MM.1S (cell line): ENCODE data around the gene CTXN3.

ENCODE experiments used
- DNase-seq: peaks from one replicate; pipeline ENCODE4 v3.0.0-alpha.2; 2015
- H2AFZ ChIP-seq: fragments of 300-600 bp; sonication (generic); 2 replicates; pipeline ENCODE4 v1.6.0; 2016; ENCODE audit warnings: antibody characterized with exemption, low read length
- H3F3A ChIP-seq: fragments of 300-600 bp; sonication (generic); 2 replicates; pipeline ENCODE4 v1.6.1; 2016; ENCODE audit warnings: mild to moderate bottlenecking, antibody characterized with exemption, low read length, moderate library complexity, mixed read lengths; ENCODE audit not compliant: insufficient read depth
- H3K27ac ChIP-seq: fragments of 300-600 bp; sonication (generic); 2 replicates; pipeline ENCODE4 v1.5.1; 2016; ENCODE audit warnings: mild to moderate bottlenecking, low read length
- H3K27me3 ChIP-seq: fragments of 300-600 bp; sonication (generic); replicated peaks from 2 replicates; pipeline ENCODE4 v1.6.0; 2016; ENCODE audit warnings: low read length; ENCODE audit not compliant: insufficient read depth
- H3K36me3 ChIP-seq: fragments of 300-600 bp; sonication (generic); replicated peaks from 2 replicates; pipeline ENCODE4 v1.6.1; 2016; ENCODE audit warnings: mild to moderate bottlenecking, low read length, mixed read lengths; ENCODE audit not compliant: insufficient read depth
- H3K4me1 ChIP-seq: fragments of 300-600 bp; sonication (generic); 2 replicates; pipeline ENCODE4 v1.6.1; 2016; ENCODE audit warnings: low read length, mixed read lengths
- H3K4me2 ChIP-seq: fragments of 300-600 bp; sonication (generic); 2 replicates; pipeline ENCODE4 v1.6.0; 2016; ENCODE audit warnings: low read depth, low read length
- H3K4me3 ChIP-seq: fragments of 300-600 bp; sonication (generic); 2 replicates; pipeline ENCODE4 v1.5.1; 2016; ENCODE audit warnings: low read length, mixed read lengths
- H3K79me2 ChIP-seq: fragments of 300-600 bp; sonication (generic); 2 replicates; pipeline ENCODE4 v1.6.1; 2016; ENCODE audit warnings: mixed run types, low read length, mixed read lengths
- H3K9ac ChIP-seq: fragments of 300-600 bp; sonication (generic); 2 replicates; pipeline ENCODE4 v1.6.1; 2016; ENCODE audit warnings: low read length, mixed read lengths
- H3K9me2 ChIP-seq: fragments of 300-600 bp; sonication (generic); replicated peaks from 2 replicates; pipeline ENCODE4 v1.6.1; 2016; ENCODE audit warnings: mild to moderate bottlenecking, low read length, mixed read lengths; ENCODE audit not compliant: insufficient read depth
- H3K9me3 ChIP-seq: fragments of 300-600 bp; sonication (generic); replicated peaks from 2 replicates; pipeline ENCODE4 v1.6.1; 2016; ENCODE audit warnings: mild to moderate bottlenecking, low read length, mixed read lengths; ENCODE audit not compliant: insufficient read depth
- H4K20me1 ChIP-seq: fragments of 300-600 bp; sonication (generic); 2 replicates; pipeline ENCODE4 v1.6.1; 2016; ENCODE audit warnings: mild to moderate bottlenecking, low read length, moderate library complexity, mixed read lengths; ENCODE audit not compliant: insufficient read depth
- CTCF ChIP-seq: fragments of 300-600 bp; sonication (generic); IDR thresholded peaks from 2 replicates; pipeline ENCODE4 v1.5.1; 2016; ENCODE audit warnings: antibody characterized with exemption, low read length, mixed read lengths
- EZH2 ChIP-seq: fragments of 300-600 bp; sonication (generic); optimal IDR thresholded peaks from 2 replicates; pipeline ENCODE3; 2017; ENCODE audit warnings: low read depth, mild to moderate bottlenecking, antibody characterized with exemption, low read length, mixed read lengths
- EZH2phosphoT487 ChIP-seq: fragments of 300-600 bp; sonication (generic); IDR thresholded peaks from 2 replicates; pipeline ENCODE4 v1.6.1; 2018; ENCODE audit warnings: antibody characterized with exemption, low read length

The CTXN3 gene

GRCh38 chr5:127696683-127697082, 47.8 kb downstream of the CTXN3 start:
- Histone ChIP-seq H2AFZ (no peak overlapping the region), H4K20me1 (no peaks in the 10 kb centered on the region), H3K27ac (no peak overlapping the region), H3K9ac (no peak overlapping the region), H3K4me2 (no peak overlapping the region), H3K36me3 (no peaks in the 10 kb centered on the region), H3K4me1 (no peaks in the 10 kb centered on the region), H3K9me3 (no peaks in the 10 kb centered on the region), H3K4me3 (no peak overlapping the region), H3K9me2 (no peaks in the 10 kb centered on the region), H3F3A (no peaks in the 10 kb centered on the region), H3K79me2 (no peaks in the 10 kb centered on the region), H3K27me3 (no peaks in the 10 kb centered on the region)
- DNase-seq = no peak
- TF ChIP-seq EZH2 (no peak), CTCF (no peak)

- no peak overlapping the region for H2AFZ ChIP-seq
- H3K9me3 ChIP-seq = no peaks in the 10 kb centered on the region
- DNase-seq = no peak
- no peaks in the 10 kb centered on the region for H3K79me2 ChIP-seq
- H3K36me3 ChIP-seq = no peaks in the 10 kb centered on the region
- no peak for TF ChIP-seq EZH2
- no peak for TF ChIP-seq CTCF
- no peak for TF ChIP-seq EZH2phosphoT487
- H3K9me2 ChIP-seq = no peaks in the 10 kb centered on the region
- no peak overlapping the region for H3K9ac ChIP-seq
- H3K4me3 ChIP-seq = no peak overlapping the region
- H3K27me3 ChIP-seq = no peaks in the 10 kb centered on the region
- H3F3A ChIP-seq = no peaks in the 10 kb centered on the region
- no peak overlapping the region for H3K4me2 ChIP-seq
- no peaks in the 10 kb centered on the region for H4K20me1 ChIP-seq
- no peak overlapping the region for H3K27ac ChIP-seq
- no peaks in the 10 kb centered on the region for H3K4me1 ChIP-seq
These were observed 49.2 kb downstream of the CTXN3 start for GRCh38 chr5:127697894-127698600.

- Histone ChIP-seq H3K36me3 (no peaks in the 10 kb centered on the region), H3K9me2 (no peaks in the 10 kb centered on the region), H4K20me1 (no peaks in the 10 kb centered on the region), H3K27ac (no peak overlapping the region), H2AFZ (no peak overlapping the region), H3K4me2 (no peak overlapping the region), H3K4me1 (no peaks in the 10 kb centered on the region), H3F3A (no peaks in the 10 kb centered on the region), H3K79me2 (no peaks in the 10 kb centered on the region), H3K9ac (no peak overlapping the region), H3K27me3 (no peaks in the 10 kb centered on the region), H3K4me3 (no peak overlapping the region), H3K9me3 (no peaks in the 10 kb centered on the region)
- no peak for DNase-seq
- no peak for TF ChIP-seq EZH2phosphoT487
- no peak for TF ChIP-seq EZH2
- TF ChIP-seq CTCF = no peak
These were observed 50.5 kb downstream of the CTXN3 start for GRCh38 chr5:127699416-127699815.
